Activated CD8-positive, alpha-beta T cell treated with anti-CD3 and anti-CD28 coated beads for 36 hours (primary cell): ENCODE data around the gene BCL2. TPM values are rescaled to one million over a fixed set of nuclear protein-coding genes. Genes with fewer than 3 reads are reported as not detected.
A peak's percentile ranks its signal among the peaks of the same experiment; 100 is the strongest.

Experiments used
- ATAC-seq: fragments of 200-7000 bp; cut with Tn5 transposase; one replicate; pipeline ENCODE4 v1.10.0; 2021; ENCODE audit warnings: mild to moderate bottlenecking, moderate library complexity
- CTCF ChIA-PET: fragments of 350-600 bp; sonication (Branson Sonifier 250); formaldehyde crosslinking; loops from one replicate; lab custom pipeline; 2021; ENCODE audit warnings: antibody characterized with exemption; lab: Charles Lee
- POLR2A ChIA-PET: fragments of 350-600 bp; sonication (Branson Sonifier 250); formaldehyde crosslinking; loops from one replicate; lab custom pipeline; 2021; ENCODE audit warnings: antibody characterized with exemption; lab: Charles Lee
- DNase-seq: peaks from one replicate; pipeline ENCODE4 v3.0.0-alpha.2; 2020
- H3K27ac Mint-ChIP-seq: one replicate; pipeline ENCODE4 v1.8.0; 2021; ENCODE audit warnings: mild to moderate bottlenecking, mixed read lengths
- H3K27me3 Mint-ChIP-seq: one replicate; pipeline ENCODE4 v1.8.0; 2021; ENCODE audit warnings: mixed read lengths
- H3K36me3 Mint-ChIP-seq: one replicate; pipeline ENCODE4 v1.8.0; 2021; ENCODE audit warnings: low read depth, mixed read lengths
- H3K4me1 Mint-ChIP-seq: one replicate; pipeline ENCODE4 v1.8.0; 2021; ENCODE audit warnings: low read depth, mixed read lengths
- H3K4me3 Mint-ChIP-seq: one replicate; pipeline ENCODE4 v1.8.0; 2021; ENCODE audit warnings: mild to moderate bottlenecking, moderate library complexity, mixed read lengths
- H3K9me3 Mint-ChIP-seq: one replicate; pipeline ENCODE4 v1.8.0; 2021; ENCODE audit warnings: mixed read lengths
- intact Hi-C: fragments of 100-400 bp; cut with micrococcal nuclease; formaldehyde crosslinking; loops from one replicate; pipeline ENCODE4 v1.10.0; 2022
- total RNA-seq, 2 experiments: library from RNA; stranded (reverse); gene quantifications; one replicate each; pipeline ENCODE4 v1.2.3, GENCODE V29; 2021
- TF ChIP-seq, protein P1 (sequence below): fragments of 200-600 bp; IDR thresholded peaks from one replicate; pipeline ENCODE4 v1.8.0; 2022; ENCODE audit warnings: antibody characterized with exemption, mild to moderate bottlenecking

BCL2 gene
- total RNA-seq, 2 experiments from 2014 or later: 104 to 107 TPM

GRCh38 chr18:63311118-63312018 lies 8.2 kb downstream of the BCL2 start:
- intact Hi-C loops: no loop called here
- H3K27ac Mint-ChIP-seq: peak overlapping the region; percentile 64
- TF ChIP-seq, protein P1, sequence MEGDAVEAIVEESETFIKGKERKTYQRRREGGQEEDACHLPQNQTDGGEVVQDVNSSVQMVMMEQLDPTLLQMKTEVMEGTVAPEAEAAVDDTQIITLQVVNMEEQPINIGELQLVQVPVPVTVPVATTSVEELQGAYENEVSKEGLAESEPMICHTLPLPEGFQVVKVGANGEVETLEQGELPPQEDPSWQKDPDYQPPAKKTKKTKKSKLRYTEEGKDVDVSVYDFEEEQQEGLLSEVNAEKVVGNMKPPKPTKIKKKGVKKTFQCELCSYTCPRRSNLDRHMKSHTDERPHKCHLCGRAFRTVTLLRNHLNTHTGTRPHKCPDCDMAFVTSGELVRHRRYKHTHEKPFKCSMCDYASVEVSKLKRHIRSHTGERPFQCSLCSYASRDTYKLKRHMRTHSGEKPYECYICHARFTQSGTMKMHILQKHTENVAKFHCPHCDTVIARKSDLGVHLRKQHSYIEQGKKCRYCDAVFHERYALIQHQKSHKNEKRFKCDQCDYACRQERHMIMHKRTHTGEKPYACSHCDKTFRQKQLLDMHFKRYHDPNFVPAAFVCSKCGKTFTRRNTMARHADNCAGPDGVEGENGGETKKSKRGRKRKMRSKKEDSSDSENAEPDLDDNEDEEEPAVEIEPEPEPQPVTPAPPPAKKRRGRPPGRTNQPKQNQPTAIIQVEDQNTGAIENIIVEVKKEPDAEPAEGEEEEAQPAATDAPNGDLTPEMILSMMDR: no peak
- no peaks in the 10 kb centered on the region for H3K9me3 Mint-ChIP-seq
- H3K4me1 Mint-ChIP-seq: peaks cover 78% of the 10 kb centered on the region
- no peaks in the 10 kb centered on the region for H3K27me3 Mint-ChIP-seq
- CTCF ChIA-PET: interaction anchor here (0.7 to 1.2 kb wide), 6 partner anchors 8 to 295 kb away, joined by 3 to 4 read pairs (median 3); no protein-coding TSS in a partner anchor
- peaks cover 81% of the 10 kb centered on the region for H3K36me3 Mint-ChIP-seq
- DNase-seq: no peak
- POLR2A ChIA-PET: interaction anchor here (0.7 to 2.1 kb wide), 9 partner anchors 8 to 180 kb away, joined by 3 to 6 read pairs (median 3); partner anchors contain the start of gene BCL2
- H3K4me3 Mint-ChIP-seq: peak overlapping the region; percentile 36
- ATAC-seq: no peak

GRCh38 chr18:63309422-63309821 lies 10.1 kb downstream of the BCL2 start:
- TF ChIP-seq, protein P1: no peak
- Mint-ChIP-seq H3K4me1 (peaks cover 84% of the 10 kb centered on the region), H3K27me3 (no peaks in the 10 kb centered on the region), H3K9me3 (no peaks in the 10 kb centered on the region), H3K36me3 (peaks cover 76% of the 10 kb centered on the region), H3K4me3 (peak overlapping the region; percentile 12), H3K27ac (peak overlapping the region; percentile 58)
- ChIA-PET POLR2A (no interaction called here), CTCF (interaction anchor here (1.0 to 2.7 kb wide), 2 partner anchors 8 to 177 kb away, joined by 3 to 19 read pairs; no protein-coding TSS in a partner anchor)
- intact Hi-C loops: no loop called here
- peak; percentile 76 for ATAC-seq
- peak; percentile 75 for DNase-seq

- CTCF ChIA-PET: interaction anchor here (0.8 to 2.7 kb wide), 7 partner anchors 9 to 291 kb away, joined by 3 to 19 read pairs (median 3); no protein-coding TSS in a partner anchor
- no peak overlapping the region for H3K4me3 Mint-ChIP-seq
- intact Hi-C loops: no loop called here
- no peaks in the 10 kb centered on the region for H3K9me3 Mint-ChIP-seq
- H3K36me3 Mint-ChIP-seq: peaks cover 69% of the 10 kb centered on the region
- ATAC-seq (no peak), DNase-seq (no peak)
- TF ChIP-seq, protein P1: no peak
- no peak overlapping the region for H3K27ac Mint-ChIP-seq
- POLR2A ChIA-PET: interaction anchor here (0.8 to 2.0 kb wide), 4 partner anchors 10 to 163 kb away, joined by 3 to 6 read pairs (median 3); partner anchors contain the start of gene BCL2
- H3K4me1 Mint-ChIP-seq: peaks cover 82% of the 10 kb centered on the region
- H3K27me3 Mint-ChIP-seq: no peaks in the 10 kb centered on the region
These were observed 11.9 kb downstream of the BCL2 start for GRCh38 chr18:63307551-63308200.

DNA sequence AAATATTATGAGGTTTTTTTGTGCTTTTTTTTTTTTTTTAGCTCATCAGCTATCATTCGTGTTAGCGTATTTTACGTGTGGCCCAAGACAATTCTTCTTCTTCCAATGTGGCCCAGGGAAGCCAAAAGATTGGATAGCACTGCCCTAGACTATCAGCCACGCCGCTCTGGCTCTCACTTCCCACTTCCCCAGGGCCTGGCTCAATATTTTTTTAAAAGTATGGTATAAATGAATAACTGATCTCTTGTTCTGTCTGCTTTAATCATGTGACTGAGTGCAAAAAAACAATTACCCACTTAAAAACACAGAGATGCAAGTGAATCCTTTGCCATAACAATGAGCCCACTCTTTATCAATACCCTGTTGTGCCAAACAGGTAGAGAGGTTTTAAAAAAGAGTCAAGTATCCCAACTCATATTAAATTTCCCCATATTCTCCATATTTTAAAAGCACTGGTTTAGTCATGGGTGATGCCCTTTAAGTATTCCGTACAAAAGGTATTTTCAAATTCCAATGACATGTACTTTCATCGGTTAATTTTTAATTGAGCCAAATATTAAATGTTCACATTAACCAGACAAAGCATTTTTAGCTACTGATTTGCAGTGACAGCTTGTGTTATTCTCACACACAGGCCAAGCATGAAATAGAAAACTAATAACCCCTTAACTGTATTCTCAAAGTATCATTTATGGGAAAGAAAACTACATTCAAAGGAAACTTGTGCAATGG lies 12.6 kb downstream of the BCL2 start:
- H3K4me1 Mint-ChIP-seq: peaks cover 82% of the 10 kb centered on the region
- CTCF ChIA-PET: interaction anchor here (0.8 to 2.7 kb wide), 8 partner anchors 8 to 290 kb away, joined by 3 to 19 read pairs (median 4); no protein-coding TSS in a partner anchor
- TF ChIP-seq, protein P1: no peak
- ATAC-seq (no peak), DNase-seq (no peak)
- intact Hi-C loops: no loop called here
- peaks cover 70% of the 10 kb centered on the region for H3K36me3 Mint-ChIP-seq
- H3K4me3 Mint-ChIP-seq: no peak overlapping the region
- no peaks in the 10 kb centered on the region for H3K9me3 Mint-ChIP-seq
- H3K27ac Mint-ChIP-seq: peak overlapping the region; percentile 18
- H3K27me3 Mint-ChIP-seq: no peaks in the 10 kb centered on the region
- POLR2A ChIA-PET: interaction anchor here (0.8 to 2.0 kb wide), 5 partner anchors 9 to 149 kb away, joined by 3 to 6 read pairs (median 3); partner anchors contain the start of gene BCL2
